Activated CD8-positive, alpha-beta T cell treated with anti-CD3 and anti-CD28 coated beads for 36 hours (primary cell): ENCODE measurements around the gene EGFL8. TPM values are rescaled to one million over a fixed set of nuclear protein-coding genes. Genes with fewer than 3 reads are reported as not detected.
"Not testable (repeated sequence)": the region's sequence is repeated elsewhere in the genome, so short reads cannot be mapped to it uniquely, and the experiment has no call there.

ENCODE experiments used
- ATAC-seq: fragments of 200-7000 bp; cut with Tn5 transposase; one replicate; pipeline ENCODE4 v1.10.0; 2021; ENCODE audit warnings: mild to moderate bottlenecking, moderate library complexity
- CTCF ChIA-PET: fragments of 350-600 bp; sonication (Branson Sonifier 250); formaldehyde crosslinking; loops from one replicate; lab custom pipeline; 2021; ENCODE audit warnings: antibody characterized with exemption; lab: Charles Lee
- POLR2A ChIA-PET: fragments of 350-600 bp; sonication (Branson Sonifier 250); formaldehyde crosslinking; loops from one replicate; lab custom pipeline; 2021; ENCODE audit warnings: antibody characterized with exemption; lab: Charles Lee
- DNase-seq: peaks from one replicate; pipeline ENCODE4 v3.0.0-alpha.2; 2020
- H3K27ac Mint-ChIP-seq: one replicate; pipeline ENCODE4 v1.8.0; 2021; ENCODE audit warnings: mild to moderate bottlenecking, mixed read lengths
- H3K27me3 Mint-ChIP-seq: one replicate; pipeline ENCODE4 v1.8.0; 2021; ENCODE audit warnings: mixed read lengths
- H3K36me3 Mint-ChIP-seq: one replicate; pipeline ENCODE4 v1.8.0; 2021; ENCODE audit warnings: low read depth, mixed read lengths
- H3K4me1 Mint-ChIP-seq: one replicate; pipeline ENCODE4 v1.8.0; 2021; ENCODE audit warnings: low read depth, mixed read lengths
- H3K4me3 Mint-ChIP-seq: one replicate; pipeline ENCODE4 v1.8.0; 2021; ENCODE audit warnings: mild to moderate bottlenecking, moderate library complexity, mixed read lengths
- H3K9me3 Mint-ChIP-seq: one replicate; pipeline ENCODE4 v1.8.0; 2021; ENCODE audit warnings: mixed read lengths
- intact Hi-C: fragments of 100-400 bp; cut with micrococcal nuclease; formaldehyde crosslinking; loops from one replicate; pipeline ENCODE4 v1.10.0; 2022
- total RNA-seq, 2 experiments: library from RNA; stranded (reverse); gene quantifications; one replicate each; pipeline ENCODE4 v1.2.3, GENCODE V29; 2021
- TF ChIP-seq, protein P1 (sequence below): fragments of 200-600 bp; IDR thresholded peaks from one replicate; pipeline ENCODE4 v1.8.0; 2022; ENCODE audit warnings: antibody characterized with exemption, mild to moderate bottlenecking

The EGFL8 gene
- total RNA-seq, 2 experiments from 2014 or later = 13.3 to 14.0 TPM

DNA sequence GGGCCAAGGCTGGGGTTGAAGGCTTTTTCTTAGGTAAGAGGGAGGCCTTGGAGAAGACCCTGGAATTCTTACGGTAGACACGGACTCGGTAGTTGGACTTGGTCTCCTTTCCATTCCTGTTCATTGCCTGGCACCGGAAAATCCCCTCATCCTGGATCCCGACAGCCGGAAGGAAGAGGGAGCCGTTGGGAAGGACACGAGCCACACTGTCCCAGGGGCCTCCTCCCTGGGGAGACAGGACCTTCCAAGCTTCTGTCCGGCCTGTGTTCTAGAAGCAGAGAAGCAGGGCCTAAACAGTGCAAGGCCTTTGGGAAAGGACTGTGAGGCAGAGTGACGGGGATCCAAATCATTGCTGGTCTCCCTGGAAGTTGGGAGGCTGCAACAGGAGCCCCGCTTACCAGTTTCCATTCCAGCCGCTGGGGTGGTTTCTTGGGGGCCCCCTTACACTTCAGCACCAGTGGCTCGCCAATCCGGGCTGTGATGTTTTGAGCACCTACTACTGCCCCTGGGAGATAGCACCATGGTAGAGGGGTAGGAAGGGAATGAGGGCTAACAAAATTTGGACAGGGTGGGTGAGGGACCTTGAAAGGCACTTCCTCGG lies 19.2 kb downstream of the EGFL8 start:
- no peak for DNase-seq
- no peaks in the 10 kb centered on the region for H3K9me3 Mint-ChIP-seq
- no peak overlapping the region for H3K4me3 Mint-ChIP-seq
- no peaks in the 10 kb centered on the region for H3K27me3 Mint-ChIP-seq
- ChIA-PET POLR2A (interaction anchor here (1.2 kb wide), 1 partner anchor 56 kb away, joined by 6 read pairs; the partner anchor contains the start of gene ATF6B), CTCF (no interaction called here)
- H3K4me1 Mint-ChIP-seq = peaks cover 68% of the 10 kb centered on the region
- intact Hi-C loops = no loop called here
- no peak for ATAC-seq
- peak overlapping the region; percentile 73 for H3K27ac Mint-ChIP-seq
- TF ChIP-seq, protein P1, sequence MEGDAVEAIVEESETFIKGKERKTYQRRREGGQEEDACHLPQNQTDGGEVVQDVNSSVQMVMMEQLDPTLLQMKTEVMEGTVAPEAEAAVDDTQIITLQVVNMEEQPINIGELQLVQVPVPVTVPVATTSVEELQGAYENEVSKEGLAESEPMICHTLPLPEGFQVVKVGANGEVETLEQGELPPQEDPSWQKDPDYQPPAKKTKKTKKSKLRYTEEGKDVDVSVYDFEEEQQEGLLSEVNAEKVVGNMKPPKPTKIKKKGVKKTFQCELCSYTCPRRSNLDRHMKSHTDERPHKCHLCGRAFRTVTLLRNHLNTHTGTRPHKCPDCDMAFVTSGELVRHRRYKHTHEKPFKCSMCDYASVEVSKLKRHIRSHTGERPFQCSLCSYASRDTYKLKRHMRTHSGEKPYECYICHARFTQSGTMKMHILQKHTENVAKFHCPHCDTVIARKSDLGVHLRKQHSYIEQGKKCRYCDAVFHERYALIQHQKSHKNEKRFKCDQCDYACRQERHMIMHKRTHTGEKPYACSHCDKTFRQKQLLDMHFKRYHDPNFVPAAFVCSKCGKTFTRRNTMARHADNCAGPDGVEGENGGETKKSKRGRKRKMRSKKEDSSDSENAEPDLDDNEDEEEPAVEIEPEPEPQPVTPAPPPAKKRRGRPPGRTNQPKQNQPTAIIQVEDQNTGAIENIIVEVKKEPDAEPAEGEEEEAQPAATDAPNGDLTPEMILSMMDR = no peak
- H3K36me3 Mint-ChIP-seq = peaks cover 65% of the 10 kb centered on the region

DNA sequence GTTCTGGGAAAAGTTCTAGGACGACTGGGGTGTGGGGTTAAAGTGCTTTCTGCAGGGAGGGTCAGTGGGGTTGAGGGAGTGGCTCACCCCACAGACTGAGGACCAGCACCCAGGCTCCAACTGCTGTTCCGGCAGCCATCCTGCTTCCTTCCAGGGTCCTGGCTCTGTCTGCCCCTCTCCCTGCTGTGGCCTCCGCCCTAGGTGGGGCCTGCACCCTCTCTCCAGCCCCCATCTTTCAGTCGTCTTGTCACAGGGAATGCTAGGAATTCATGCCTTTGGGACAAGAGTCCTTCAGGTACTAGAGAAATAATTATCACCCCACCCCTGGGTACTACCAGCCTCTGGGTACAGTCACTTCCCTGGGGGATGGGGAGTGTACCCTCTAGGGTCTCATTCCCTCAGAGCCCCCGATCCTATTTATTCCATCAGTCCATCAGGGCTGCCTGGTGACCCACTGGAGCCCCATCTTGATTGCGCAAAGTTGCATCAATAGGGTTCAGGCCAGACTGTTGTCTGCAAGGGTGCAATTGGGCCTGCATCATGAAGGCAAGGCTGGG lies 19.8 kb downstream of the EGFL8 start, which contains the start of gene AGER:
Gene AGER (minus strand): TSS at position 170 of the 557 bp plus-strand sequence. CDS start 31 bp downstream, at position 139.
- ChIA-PET POLR2A (no interaction called here), CTCF (no interaction called here)
- H3K36me3 Mint-ChIP-seq = peaks cover 65% of the 10 kb centered on the region
- H3K27ac Mint-ChIP-seq = peak within 1 kb of the TSS; percentile 73
- TF ChIP-seq, protein P1 = no peak
- ATAC-seq (no peak), DNase-seq (no peak)
- H3K9me3 Mint-ChIP-seq = no peaks in the 10 kb centered on the region
- peaks cover 68% of the 10 kb centered on the region for H3K4me1 Mint-ChIP-seq
- H3K27me3 Mint-ChIP-seq = no peaks in the 10 kb centered on the region
- H3K4me3 Mint-ChIP-seq = no peak within 1 kb of the TSS
- intact Hi-C loops = no loop called here

DNA sequence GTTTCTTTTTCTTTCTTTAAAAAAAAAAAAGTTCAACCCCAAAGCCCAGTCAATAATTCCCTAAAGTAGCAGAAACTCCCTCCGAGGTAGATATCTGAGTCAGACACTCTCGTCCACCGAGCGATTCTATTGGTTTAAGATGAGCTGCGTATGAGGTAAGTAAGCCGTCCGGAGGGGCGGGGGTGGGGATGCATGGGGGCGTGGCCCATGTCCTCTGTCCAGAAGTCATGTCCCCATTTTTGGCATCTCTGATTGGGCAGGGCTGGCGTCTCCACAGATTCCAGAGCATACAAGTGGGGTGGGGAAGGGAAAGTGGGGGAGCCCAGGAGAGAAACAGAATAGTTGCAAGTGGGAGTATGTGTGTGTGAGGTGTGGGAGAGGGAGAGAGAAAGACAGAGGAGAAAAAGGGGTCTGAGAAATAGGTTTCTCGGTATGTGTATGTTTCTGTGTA lies 21.3 kb downstream of the EGFL8 start:
- peaks cover 56% of the 10 kb centered on the region for H3K36me3 Mint-ChIP-seq
- DNase-seq (peak; percentile 81), ATAC-seq (peak; percentile 55)
- H3K4me1 Mint-ChIP-seq = peaks cover 54% of the 10 kb centered on the region
- peak overlapping the region; percentile 92 for H3K27ac Mint-ChIP-seq
- POLR2A ChIA-PET = interaction anchor here (0.6 to 1.5 kb wide), 2 partner anchors 10 to 15 kb away, joined by 3 to 4 read pairs; no protein-coding TSS in a partner anchor
- H3K27me3 Mint-ChIP-seq, H3K9me3 Mint-ChIP-seq, intact Hi-C loops, CTCF ChIA-PET: not testable (repeated sequence)
- peak overlapping the region; percentile 23 for H3K4me3 Mint-ChIP-seq

DNA sequence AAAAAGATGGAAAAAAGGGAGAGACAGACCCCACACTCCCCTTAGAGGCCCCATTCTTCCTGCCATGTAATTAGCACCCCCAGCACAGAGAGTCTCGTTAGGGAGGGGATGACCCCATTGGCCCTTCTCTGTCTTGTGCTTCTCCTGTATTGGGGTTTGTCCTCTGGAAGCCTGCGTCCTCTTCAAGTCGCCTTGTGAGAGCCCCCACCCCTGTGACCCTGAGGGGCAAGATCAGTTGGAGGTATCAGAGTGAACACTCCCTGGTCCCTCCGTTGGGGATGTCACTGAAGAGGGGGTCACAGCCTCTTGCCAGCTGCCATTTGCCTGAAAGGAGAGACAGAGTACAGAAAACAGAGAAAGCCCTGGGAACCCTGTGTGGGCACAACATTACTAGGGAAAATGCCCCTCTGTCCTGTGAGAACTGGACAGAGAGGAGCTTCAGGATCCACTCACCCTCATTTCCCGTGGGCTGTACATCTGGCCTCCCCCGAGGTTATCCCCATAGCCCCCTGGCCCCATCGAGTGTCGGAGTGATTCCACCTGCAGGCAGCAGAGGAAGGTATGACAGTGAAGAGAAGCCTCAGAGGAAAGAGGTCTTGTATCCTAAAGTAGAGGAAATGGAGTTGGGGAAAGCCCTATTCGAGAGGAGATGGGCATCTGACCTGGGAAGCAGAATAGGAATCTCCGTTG lies 21.9 kb downstream of the EGFL8 start:
- H3K4me1 Mint-ChIP-seq = peaks cover 50% of the 10 kb centered on the region
- H3K4me3 Mint-ChIP-seq = peak overlapping the region; percentile 95

DNA sequence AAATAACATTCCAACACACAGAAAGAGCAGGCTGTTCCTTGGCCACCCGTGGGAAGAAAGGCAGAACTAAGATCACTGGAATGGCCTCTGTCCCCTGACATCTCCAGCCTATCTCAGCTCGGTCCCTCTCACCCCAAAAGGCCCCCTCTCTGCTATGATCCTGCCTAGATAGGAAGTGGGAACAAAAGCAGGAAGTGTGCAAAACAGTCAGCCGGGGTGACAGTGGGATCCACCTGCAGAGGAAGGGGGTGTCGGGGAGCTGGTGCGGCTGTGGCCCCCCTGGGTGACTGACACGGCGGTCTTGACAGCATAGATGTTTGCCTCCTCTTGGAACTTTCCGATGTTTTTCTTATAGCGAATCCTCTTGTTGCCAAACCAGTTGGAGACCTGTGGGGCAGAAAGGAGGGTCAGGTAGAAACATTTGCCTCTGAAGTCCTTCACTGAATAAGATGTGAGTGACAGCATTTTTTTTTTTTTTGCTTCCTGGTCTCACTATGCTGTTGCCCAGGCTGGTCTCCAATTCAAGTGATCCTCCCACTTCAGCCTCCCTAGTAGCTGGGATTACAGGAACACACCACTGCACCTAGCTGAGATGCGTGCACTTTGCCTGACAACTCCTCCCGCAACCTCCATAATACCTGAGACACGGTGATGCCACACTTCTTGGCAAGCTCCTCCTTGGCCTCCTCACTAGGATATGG lies 22.8 kb downstream of the EGFL8 start:
- POLR2A ChIA-PET = interaction anchor here (1.5 to 7.2 kb wide), 2 partner anchors 8 kb away, joined by 4 to 72 read pairs; partner anchors contain the start of genes AGPAT1 and RNF5
- no peaks in the 10 kb centered on the region for H3K27me3 Mint-ChIP-seq
- peak overlapping the region; percentile 92 for H3K27ac Mint-ChIP-seq
- TF ChIP-seq, protein P1 = no peak
- peaks cover 55% of the 10 kb centered on the region for H3K36me3 Mint-ChIP-seq
- ATAC-seq (no peak), DNase-seq (no peak)
- CTCF ChIA-PET = interaction anchor here (0.6 kb wide), 1 partner anchor 219 kb away, joined by 3 read pairs; no protein-coding TSS in a partner anchor
- no peaks in the 10 kb centered on the region for H3K9me3 Mint-ChIP-seq
- peaks cover 47% of the 10 kb centered on the region for H3K4me1 Mint-ChIP-seq
- intact Hi-C loops = no loop called here
- peak overlapping the region; percentile 95 for H3K4me3 Mint-ChIP-seq

More for the DNA sequence above, 21.9 kb downstream of the EGFL8 start:
- intact Hi-C loops, ATAC-seq, CTCF ChIA-PET, DNase-seq, H3K9me3 Mint-ChIP-seq, H3K27me3 Mint-ChIP-seq: not testable (repeated sequence)
- POLR2A ChIA-PET = interaction anchor here (0.6 to 7.2 kb wide), 3 partner anchors 7 to 14 kb away, joined by 3 to 72 read pairs (median 4); partner anchors contain the start of genes AGPAT1 and RNF5
- H3K36me3 Mint-ChIP-seq = peaks cover 55% of the 10 kb centered on the region
- peak overlapping the region; percentile 92 for H3K27ac Mint-ChIP-seq

DNA sequence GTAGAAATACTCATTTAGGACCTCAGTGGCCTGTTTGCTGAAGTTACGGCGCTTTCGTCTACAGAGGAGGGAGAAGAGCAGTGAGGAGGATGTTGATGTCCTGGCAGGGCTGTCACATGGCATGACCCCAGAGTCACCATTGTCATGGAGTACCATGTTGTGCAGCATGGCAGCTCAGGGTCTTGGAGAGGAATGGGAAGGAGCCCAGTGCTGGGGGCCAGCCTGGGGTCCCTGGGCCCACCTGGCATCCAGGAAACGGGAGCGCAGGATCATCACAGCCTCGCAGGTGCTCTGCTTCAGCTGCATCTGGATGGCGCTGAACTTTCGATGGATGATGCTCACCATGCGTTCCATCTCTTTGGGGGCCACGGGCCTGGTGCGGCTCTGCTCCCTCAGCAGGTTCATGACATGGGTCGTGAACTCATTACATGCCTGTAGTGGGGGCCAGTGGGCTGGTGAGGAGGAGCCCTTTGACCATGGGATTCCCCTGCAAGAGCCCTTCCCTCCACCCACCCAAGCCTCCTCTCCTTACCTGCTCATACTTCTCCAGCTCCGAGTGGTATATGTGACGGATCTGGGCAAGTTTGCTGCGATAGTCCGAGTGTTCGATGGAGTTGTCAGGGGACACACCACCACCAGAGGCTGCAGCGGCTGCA lies 23.5 kb downstream of the EGFL8 start:
- H3K9me3 Mint-ChIP-seq, DNase-seq, intact Hi-C loops, CTCF ChIA-PET, ATAC-seq, H3K27me3 Mint-ChIP-seq: not testable (repeated sequence)
- Mint-ChIP-seq H3K4me3 (peak overlapping the region; percentile 95), H3K27ac (peak overlapping the region; percentile 96), H3K4me1 (peaks cover 44% of the 10 kb centered on the region), H3K36me3 (peaks cover 50% of the 10 kb centered on the region)
- POLR2A ChIA-PET = interaction anchor here (1.2 to 7.2 kb wide), 2 partner anchors 9 to 784 kb away, joined by 3 to 72 read pairs; partner anchors contain the start of genes AGPAT1 and RNF5
